ENCODE measurements around the gene EML4. TPM values are rescaled to one million over a fixed set of nuclear protein-coding genes. Genes with fewer than 3 reads are reported as not detected.

Gene EML4
- total and polyA plus RNA-seq, 9 of the 15 experiments (the other 6 are each of a cell fraction or from before 2014, with no cell fraction given) = 14.7 to 48.3 (median 36.5) TPM

DNA sequence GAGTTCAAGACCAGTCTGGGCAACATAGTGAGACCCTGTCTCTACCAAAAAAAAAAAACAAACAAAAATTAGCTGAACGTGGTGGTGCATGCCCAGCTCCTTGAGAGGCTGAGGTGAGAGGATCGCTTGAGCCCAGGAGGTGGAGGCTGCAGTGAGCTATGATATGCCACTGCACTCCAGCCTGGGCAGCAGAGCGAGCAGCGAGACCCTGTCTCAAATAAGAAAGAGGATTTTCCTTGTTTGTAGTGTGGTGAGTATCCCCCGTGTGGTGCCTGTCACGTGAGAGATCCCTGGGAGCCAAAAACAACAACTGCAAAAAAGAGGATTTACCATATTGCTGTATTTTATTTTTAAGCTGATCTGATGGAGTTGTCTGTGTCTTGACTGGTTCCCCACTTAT, 9.2 kb downstream of the EML4 start:
- intact Hi-C loops (cut with micrococcal nuclease) (no loop called here), in situ Hi-C loops (cut with MboI) (no loop called here)
- Histone ChIP-seq H3K27me3 (ENCODE audit: control insufficient read depth in 2 of 2, insufficient read depth in 2 of 2, low read length in 2 of 2) (no peaks in the 10 kb centered on the region), H4K20me1 (replicated peaks; ENCODE audit: control insufficient read depth, insufficient read depth, low read length) (no peaks in the 10 kb centered on the region), H3K27ac (ENCODE audit: extremely low read depth, low read depth, low read length) (no peak overlapping the region), H2AFZ (ENCODE audit: low read depth, low read length) (no peak overlapping the region), H3K9ac (ENCODE audit: insufficient read depth in 1 of 2, low read depth in 2 of 2, low read length in 2 of 2) (no peak overlapping the region), H3K9me1 (ENCODE audit: control insufficient read depth, insufficient read depth, low read length) (no peaks in the 10 kb centered on the region), H3K9me3 (replicated peaks; ENCODE audit: control insufficient read depth, insufficient read depth, low read depth, low read length) (no peaks in the 10 kb centered on the region), H3K4me2 (ENCODE audit: insufficient read depth, low read length) (no peak overlapping the region), H3K4me3 (no peak overlapping the region), H3K4me1 (replicated peaks in 1 of 2; ENCODE audit: control insufficient read depth in 2 of 2, insufficient read depth in 2 of 2, low read length in 2 of 2) (no peaks in the 10 kb centered on the region), H3K36me3 (ENCODE audit: control insufficient read depth, insufficient read depth, low read length) (peaks cover 3% of the 10 kb centered on the region; the same call in 1 of the 3 replicates), H3K79me2 (ENCODE audit: control insufficient read depth, insufficient read depth, low read length) (peaks cover 27% of the 10 kb centered on the region; the same call in 2 of the 3 replicates)
- ATAC-seq (no peak), DNase-seq (ENCODE audit: extremely low read depth in 1 of 4, low spot score in 3 of 4) (no peak), FAIRE-seq (no peak)
- 84% methylated on average over 5 of the region's 6 CpGs for WGBS (ENCODE audit: insufficient coverage, low coverage, missing lambda C conversion rate)
- TF ChIP-seq YBX1 (IDR thresholded peaks at IDR 0.05) = no peak
- no peak for TF ChIP-seq ZBTB5 (IDR thresholded peaks at IDR 0.05)
- no peak for TF ChIP-seq ZNF436 (CRISPR knock-in tag; IDR thresholded peaks at IDR 0.05)
- no peak for TF ChIP-seq BRD4 (IDR thresholded peaks at IDR 0.05)
- no peak for TF ChIP-seq TBL1XR1 (IDR thresholded peaks at IDR 0.05; ENCODE audit: low read length in 2 of 2)
- TF ChIP-seq ZNF668 (CRISPR knock-in tag; IDR thresholded peaks at IDR 0.05) = no peak
- TF ChIP-seq CXXC5 (CRISPR knock-in tag; IDR thresholded peaks at IDR 0.05) = no peak
- no peak for TF ChIP-seq TEAD4 (IDR thresholded peaks at IDR 0.05; ENCODE audit: low read length)
- no peak for TF ChIP-seq TEAD4 (CRISPR knock-in tag; IDR thresholded peaks at IDR 0.05; ENCODE audit: borderline replicate concordance)
- ChIA-PET POLR2A (interaction anchor here (0.7 to 1.9 kb wide), 2 partner anchors 8 to 10 kb away, joined by 4 to 6 read pairs; no protein-coding TSS in a partner anchor), CTCF (ENCODE audit: low intra/inter-chr PET ratio) (no interaction called here)
- BruUV-seq (replicated peaks) = no TSS peak
